ENCODE measurements around the gene BLVRB.
"Not testable (repeated sequence)": the region's sequence is repeated elsewhere in the genome, so short reads cannot be mapped to it uniquely, and the experiment has no call there.

The BLVRB gene

DNA sequence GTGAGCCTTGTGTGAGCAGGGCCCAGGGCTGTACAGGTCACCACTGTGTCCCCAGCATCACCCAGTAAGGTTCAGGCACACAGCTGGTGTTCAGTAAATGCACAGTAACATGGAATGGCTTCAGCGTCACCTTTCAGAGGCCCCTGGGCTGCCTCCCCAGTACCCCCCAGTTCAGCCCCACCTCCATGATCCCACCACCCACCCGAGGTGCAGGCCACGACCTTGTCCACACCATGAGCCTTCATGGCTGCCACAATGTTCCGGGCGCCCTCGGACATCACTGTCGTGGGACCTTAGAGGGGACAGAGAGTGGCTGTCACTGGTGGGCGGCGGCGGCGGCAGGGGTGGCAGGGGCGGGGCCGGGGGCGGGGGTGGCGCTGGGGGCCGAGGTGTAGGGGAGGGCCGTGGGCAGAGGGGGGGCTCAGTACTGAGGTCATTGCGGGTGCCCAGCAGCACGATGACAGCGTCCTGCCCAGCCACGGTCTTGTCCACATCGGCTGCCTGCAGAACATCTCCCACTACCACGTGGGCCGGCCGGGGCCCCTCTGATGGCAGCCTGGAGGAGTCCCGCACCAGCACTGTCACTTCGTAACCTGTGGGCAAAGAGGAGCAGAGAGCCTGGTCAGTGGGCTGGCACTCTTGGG, 7.5 kb downstream of the BLVRB start:
- H3K9me2 ChIP-seq (replicated peaks; ENCODE audit: insufficient read depth, low read length) = no peaks in the 10 kb centered on the region
- no peak for DNase-seq
- no peaks in the 10 kb centered on the region for H3F3A ChIP-seq (ENCODE audit: insufficient read depth, low read length)
- no peaks in the 10 kb centered on the region for H4K20me1 ChIP-seq (ENCODE audit: insufficient read depth, low read length)
- no peaks in the 10 kb centered on the region for H3K36me3 ChIP-seq (replicated peaks; ENCODE audit: insufficient read depth, low read length)
- no peak for TF ChIP-seq EZH2 (optimal IDR thresholded peaks at IDR 0.05; ENCODE audit: low read depth, low read length)
- no peak for TF ChIP-seq EZH2phosphoT487 (IDR thresholded peaks at IDR 0.05; ENCODE audit: low read length)
- TF ChIP-seq, protein P1, sequence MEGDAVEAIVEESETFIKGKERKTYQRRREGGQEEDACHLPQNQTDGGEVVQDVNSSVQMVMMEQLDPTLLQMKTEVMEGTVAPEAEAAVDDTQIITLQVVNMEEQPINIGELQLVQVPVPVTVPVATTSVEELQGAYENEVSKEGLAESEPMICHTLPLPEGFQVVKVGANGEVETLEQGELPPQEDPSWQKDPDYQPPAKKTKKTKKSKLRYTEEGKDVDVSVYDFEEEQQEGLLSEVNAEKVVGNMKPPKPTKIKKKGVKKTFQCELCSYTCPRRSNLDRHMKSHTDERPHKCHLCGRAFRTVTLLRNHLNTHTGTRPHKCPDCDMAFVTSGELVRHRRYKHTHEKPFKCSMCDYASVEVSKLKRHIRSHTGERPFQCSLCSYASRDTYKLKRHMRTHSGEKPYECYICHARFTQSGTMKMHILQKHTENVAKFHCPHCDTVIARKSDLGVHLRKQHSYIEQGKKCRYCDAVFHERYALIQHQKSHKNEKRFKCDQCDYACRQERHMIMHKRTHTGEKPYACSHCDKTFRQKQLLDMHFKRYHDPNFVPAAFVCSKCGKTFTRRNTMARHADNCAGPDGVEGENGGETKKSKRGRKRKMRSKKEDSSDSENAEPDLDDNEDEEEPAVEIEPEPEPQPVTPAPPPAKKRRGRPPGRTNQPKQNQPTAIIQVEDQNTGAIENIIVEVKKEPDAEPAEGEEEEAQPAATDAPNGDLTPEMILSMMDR (IDR thresholded peaks at IDR 0.05; ENCODE audit: low read length) = no peak
- no peak overlapping the region for H3K27ac ChIP-seq (ENCODE audit: low read length)
- H3K4me3 ChIP-seq (ENCODE audit: low read length) = no peak overlapping the region
- H2AFZ ChIP-seq (ENCODE audit: low read length) = no peak overlapping the region
- H3K4me2 ChIP-seq (ENCODE audit: low read depth, low read length) = no peak overlapping the region
- no peaks in the 10 kb centered on the region for H3K27me3 ChIP-seq (replicated peaks; ENCODE audit: insufficient read depth, low read length)
- H3K79me2 ChIP-seq (ENCODE audit: low read length) = no peaks in the 10 kb centered on the region
- peaks cover 5% of the 10 kb centered on the region; the same call in 1 of the 2 replicates for H3K4me1 ChIP-seq (ENCODE audit: low read length)
- no peak overlapping the region for H3K9ac ChIP-seq (ENCODE audit: low read length)
- H3K9me3 ChIP-seq (replicated peaks; ENCODE audit: insufficient read depth, low read length) = no peaks in the 10 kb centered on the region

DNA sequence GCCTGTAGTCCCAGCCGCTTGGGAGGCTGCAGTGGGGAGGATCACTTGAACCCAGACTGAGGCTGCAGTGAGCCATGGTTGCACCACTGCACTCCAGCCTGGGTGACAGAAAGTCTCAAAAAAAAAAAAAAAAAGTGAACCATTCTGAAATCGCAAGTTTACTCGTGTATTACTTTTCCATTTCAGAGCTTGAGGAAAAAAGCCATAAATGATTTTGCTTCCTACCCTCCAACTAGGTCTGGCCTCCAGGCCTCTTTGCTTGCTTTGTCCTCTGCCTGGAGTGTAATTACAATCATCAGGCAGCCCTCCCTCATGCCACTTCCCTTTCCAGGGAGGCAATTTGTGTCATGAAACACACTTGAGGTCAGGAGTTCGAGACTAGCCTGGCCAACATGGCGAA, 8.5 kb downstream of the BLVRB start:
- Histone ChIP-seq H3K4me2 (ENCODE audit: low read depth, low read length) (no peak overlapping the region), H3K9me2 (replicated peaks; ENCODE audit: insufficient read depth, low read length) (no peaks in the 10 kb centered on the region), H3K79me2 (ENCODE audit: low read length) (no peaks in the 10 kb centered on the region), H3K9me3 (replicated peaks; ENCODE audit: insufficient read depth, low read length) (no peaks in the 10 kb centered on the region), H3F3A (ENCODE audit: insufficient read depth, low read length) (no peaks in the 10 kb centered on the region), H4K20me1 (ENCODE audit: insufficient read depth, low read length) (no peaks in the 10 kb centered on the region), H3K9ac (ENCODE audit: low read length) (no peak overlapping the region), H3K4me1 (ENCODE audit: low read length) (peaks cover 5% of the 10 kb centered on the region; the same call in 1 of the 2 replicates), H3K36me3 (replicated peaks; ENCODE audit: insufficient read depth, low read length) (no peaks in the 10 kb centered on the region), H3K4me3 (ENCODE audit: low read length) (no peak overlapping the region), H2AFZ (ENCODE audit: low read length) (no peak overlapping the region), H3K27ac (ENCODE audit: low read length) (no peak overlapping the region), H3K27me3 (replicated peaks; ENCODE audit: insufficient read depth, low read length) (no peaks in the 10 kb centered on the region)
- DNase-seq = no peak
- TF ChIP-seq EZH2phosphoT487 (IDR thresholded peaks at IDR 0.05; ENCODE audit: low read length) (no peak), EZH2 (optimal IDR thresholded peaks at IDR 0.05; ENCODE audit: low read depth, low read length) (no peak)
- TF ChIP-seq, protein P1 (IDR thresholded peaks at IDR 0.05; ENCODE audit: low read length) = no peak

DNA sequence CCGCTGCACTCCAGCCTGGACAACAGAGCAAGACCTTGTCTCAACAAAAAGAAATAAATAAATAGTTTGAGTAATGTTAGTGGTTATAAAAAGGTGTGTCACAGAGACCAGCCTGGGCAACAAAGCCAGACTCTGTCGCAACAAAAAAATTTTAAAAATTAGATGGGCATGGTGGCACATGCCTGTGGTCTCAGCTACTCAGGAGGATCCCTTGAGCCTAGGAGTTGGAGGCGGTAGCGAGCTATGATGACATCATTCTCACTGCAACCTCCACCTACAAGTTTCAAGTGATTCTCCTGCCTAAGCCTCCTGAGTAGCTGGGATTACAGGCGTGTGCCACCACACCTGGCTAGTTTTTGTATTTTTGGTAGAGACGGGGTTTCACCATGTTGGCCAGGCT, 11.6 kb downstream of the BLVRB start:
- not testable (repeated sequence) for H3K36me3 ChIP-seq (replicated peaks; ENCODE audit: insufficient read depth, low read length); H3K27ac ChIP-seq (ENCODE audit: low read length); DNase-seq; H3K9ac ChIP-seq (ENCODE audit: low read length); H3K79me2 ChIP-seq (ENCODE audit: low read length); H4K20me1 ChIP-seq (ENCODE audit: insufficient read depth, low read length); H3K4me2 ChIP-seq (ENCODE audit: low read depth, low read length); H3K4me1 ChIP-seq (ENCODE audit: low read length); H3K27me3 ChIP-seq (replicated peaks; ENCODE audit: insufficient read depth, low read length); H3K4me3 ChIP-seq (ENCODE audit: low read length); H3K9me3 ChIP-seq (replicated peaks; ENCODE audit: insufficient read depth, low read length); H3F3A ChIP-seq (ENCODE audit: insufficient read depth, low read length); H3K9me2 ChIP-seq (replicated peaks; ENCODE audit: insufficient read depth, low read length); H2AFZ ChIP-seq (ENCODE audit: low read length)

DNA sequence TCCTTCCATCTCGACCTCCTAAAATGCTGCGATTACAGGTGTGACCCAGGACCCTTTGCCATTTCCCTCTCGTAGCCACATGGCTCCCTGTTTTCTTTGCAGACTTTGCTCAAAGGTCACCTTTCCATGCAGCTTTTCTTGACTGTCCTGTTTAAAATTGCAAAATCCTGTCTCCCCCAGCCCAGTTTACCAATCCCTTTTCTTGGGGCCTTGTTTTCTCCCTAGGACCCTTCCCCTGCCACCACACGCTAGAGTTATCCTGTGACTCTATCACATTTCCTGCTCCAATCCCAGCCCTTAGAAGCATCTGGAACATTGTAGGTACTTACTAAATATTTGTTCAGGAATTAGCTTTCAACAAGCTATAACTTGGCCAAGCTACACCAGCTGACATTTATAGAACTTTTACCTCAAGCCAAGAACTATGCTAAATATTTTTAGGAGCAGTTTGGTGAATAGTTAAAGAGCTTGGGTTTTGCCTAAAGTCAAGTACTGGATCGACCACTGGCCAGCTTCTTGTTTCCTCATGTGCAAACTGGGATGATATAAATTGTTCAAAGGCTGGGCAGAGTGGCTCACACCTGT, 12.3 kb downstream of the BLVRB start:
- H3K27ac ChIP-seq (ENCODE audit: low read length) = no peak overlapping the region
- no peaks in the 10 kb centered on the region for H4K20me1 ChIP-seq (ENCODE audit: insufficient read depth, low read length)
- H3K4me3 ChIP-seq (ENCODE audit: low read length) = no peak overlapping the region
- no peaks in the 10 kb centered on the region for H3K9me3 ChIP-seq (replicated peaks; ENCODE audit: insufficient read depth, low read length)
- no peaks in the 10 kb centered on the region for H3K4me1 ChIP-seq (ENCODE audit: low read length)
- H3K9me2 ChIP-seq (replicated peaks; ENCODE audit: insufficient read depth, low read length) = no peaks in the 10 kb centered on the region
- no peak overlapping the region for H2AFZ ChIP-seq (ENCODE audit: low read length)
- H3K9ac ChIP-seq (ENCODE audit: low read length) = no peak overlapping the region
- no peaks in the 10 kb centered on the region for H3K27me3 ChIP-seq (replicated peaks; ENCODE audit: insufficient read depth, low read length)
- H3F3A ChIP-seq (ENCODE audit: insufficient read depth, low read length) = no peaks in the 10 kb centered on the region
- TF ChIP-seq EZH2 (optimal IDR thresholded peaks at IDR 0.05; ENCODE audit: low read depth, low read length) (no peak), EZH2phosphoT487 (IDR thresholded peaks at IDR 0.05; ENCODE audit: low read length) (no peak)
- TF ChIP-seq, protein P1 (IDR thresholded peaks at IDR 0.05; ENCODE audit: low read length) = no peak
- H3K79me2 ChIP-seq (ENCODE audit: low read length) = no peaks in the 10 kb centered on the region
- no peaks in the 10 kb centered on the region for H3K36me3 ChIP-seq (replicated peaks; ENCODE audit: insufficient read depth, low read length)
- no peak for DNase-seq
- H3K4me2 ChIP-seq (ENCODE audit: low read depth, low read length) = no peak overlapping the region
